HCEC 1CT (cell line): ENCODE measurements around the gene ZNF783.

ENCODE experiments used
- DNase-seq: peaks from one replicate; pipeline ENCODE4 v3.0.0-alpha.2; 2017

Gene ZNF783

GRCh38 chr7:149283321-149283720, 21.3 kb downstream of the ZNF783 start:
- DNase-seq: no peak

GRCh38 chr7:149284343-149284742, 22.3 kb downstream of the ZNF783 start:
- no peak for DNase-seq

- DNase-seq: peak; percentile 44
Measured at GRCh38 chr7:149284850-149285585, 23.0 kb downstream of the ZNF783 start.

GRCh38 chr7:149285603-149286002, 23.6 kb downstream of the ZNF783 start:
- DNase-seq: no peak

- no peak for DNase-seq
Measured at GRCh38 chr7:149286811-149287400, 24.9 kb downstream of the ZNF783 start.

- no peak for DNase-seq
Measured at GRCh38 chr7:149287622-149288021, 25.6 kb downstream of the ZNF783 start.

GRCh38 chr7:149289262-149289661, 27.3 kb downstream of the ZNF783 start:
- no peak for DNase-seq

- no peak for DNase-seq
Measured at GRCh38 chr7:149289856-149290255, 27.9 kb downstream of the ZNF783 start.

GRCh38 chr7:149291036-149291780, 29.2 kb downstream of the ZNF783 start:
- no peak for DNase-seq

GRCh38 chr7:149291781-149292461, 29.9 kb downstream of the ZNF783 start:
- DNase-seq: no peak

GRCh38 chr7:149292462-149292823, 30.4 kb downstream of the ZNF783 start:
- no peak for DNase-seq

GRCh38 chr7:149293338-149293737, 31.3 kb downstream of the ZNF783 start:
- no peak for DNase-seq

- no peak for DNase-seq
Measured at GRCh38 chr7:149293946-149294633, 32.1 kb downstream of the ZNF783 start.

GRCh38 chr7:149294634-149295480, 32.9 kb downstream of the ZNF783 start:
- no peak for DNase-seq

- no peak for DNase-seq
Measured at GRCh38 chr7:149295481-149295850, 33.5 kb downstream of the ZNF783 start.

- no peak for DNase-seq
Measured at GRCh38 chr7:149296368-149296767, 34.4 kb downstream of the ZNF783 start.

- DNase-seq: no peak
Measured at GRCh38 chr7:149297034-149297755, 35.2 kb downstream of the ZNF783 start.

GRCh38 chr7:149300620-149301285, 38.8 kb downstream of the ZNF783 start:
- DNase-seq: no peak

- no peak for DNase-seq
Measured at GRCh38 chr7:149302222-149302621, 40.2 kb downstream of the ZNF783 start.

- no peak for DNase-seq
Measured at GRCh38 chr7:149302865-149303264, 40.9 kb downstream of the ZNF783 start.

GRCh38 chr7:149304006-149304405, 42.0 kb downstream of the ZNF783 start:
- DNase-seq: no peak
